GM12865 (cell line): ENCODE results near the gene LRP1-AS.

Source experiments
- DNase-seq: peaks from one replicate; pipeline ENCODE4 v3.0.0; 2010; ENCODE audit warnings: low read depth
- H3K4me3 ChIP-seq: 2 replicates; pipeline ENCODE4 v1.5.1; 2011; ENCODE audit warnings: mild to moderate bottlenecking, low read depth, low read length, control low read depth
- CTCF ChIP-seq: IDR thresholded peaks from 2 replicates; pipeline ENCODE4 v1.5.1; 2011; ENCODE audit warnings: low read length, control low read depth, low read depth, inconsistent platforms; ENCODE audit not compliant: insufficient read depth; ENCODE audit errors: missing control alignments

Gene LRP1-AS

GRCh38 chr12:57162553-57163125, 15.2 kb upstream of the LRP1-AS start:
- no peak for TF ChIP-seq CTCF
- no peak overlapping the region for H3K4me3 ChIP-seq
- DNase-seq: no peak

- TF ChIP-seq CTCF: no peak
- no peak for DNase-seq
- no peak overlapping the region for H3K4me3 ChIP-seq
Observed at GRCh38 chr12:57161491-57161890, 14.1 kb upstream of the LRP1-AS start.

- no peak for DNase-seq
- H3K4me3 ChIP-seq: no peak overlapping the region
- no peak for TF ChIP-seq CTCF
Observed at GRCh38 chr12:57160741-57161140, 13.3 kb upstream of the LRP1-AS start.

- no peak for DNase-seq
- TF ChIP-seq CTCF: no peak
- H3K4me3 ChIP-seq: no peak overlapping the region
Observed at GRCh38 chr12:57160040-57160439, 12.6 kb upstream of the LRP1-AS start.

- DNase-seq: no peak
- no peak for TF ChIP-seq CTCF
- no peak overlapping the region for H3K4me3 ChIP-seq
Observed at GRCh38 chr12:57159311-57159710, 11.9 kb upstream of the LRP1-AS start.

GRCh38 chr12:57158665-57159064, 11.2 kb upstream of the LRP1-AS start:
- no peak for TF ChIP-seq CTCF
- DNase-seq: no peak
- no peak overlapping the region for H3K4me3 ChIP-seq

- H3K4me3 ChIP-seq: no peak overlapping the region
- DNase-seq: no peak
- no peak for TF ChIP-seq CTCF
Observed at GRCh38 chr12:57158186-57158585, 10.8 kb upstream of the LRP1-AS start.
